Measurements from ENCODE around the gene MADD.
A peak's percentile ranks its signal among the peaks of the same experiment; 100 is the strongest.

- TF ChIP-seq, protein P1, sequence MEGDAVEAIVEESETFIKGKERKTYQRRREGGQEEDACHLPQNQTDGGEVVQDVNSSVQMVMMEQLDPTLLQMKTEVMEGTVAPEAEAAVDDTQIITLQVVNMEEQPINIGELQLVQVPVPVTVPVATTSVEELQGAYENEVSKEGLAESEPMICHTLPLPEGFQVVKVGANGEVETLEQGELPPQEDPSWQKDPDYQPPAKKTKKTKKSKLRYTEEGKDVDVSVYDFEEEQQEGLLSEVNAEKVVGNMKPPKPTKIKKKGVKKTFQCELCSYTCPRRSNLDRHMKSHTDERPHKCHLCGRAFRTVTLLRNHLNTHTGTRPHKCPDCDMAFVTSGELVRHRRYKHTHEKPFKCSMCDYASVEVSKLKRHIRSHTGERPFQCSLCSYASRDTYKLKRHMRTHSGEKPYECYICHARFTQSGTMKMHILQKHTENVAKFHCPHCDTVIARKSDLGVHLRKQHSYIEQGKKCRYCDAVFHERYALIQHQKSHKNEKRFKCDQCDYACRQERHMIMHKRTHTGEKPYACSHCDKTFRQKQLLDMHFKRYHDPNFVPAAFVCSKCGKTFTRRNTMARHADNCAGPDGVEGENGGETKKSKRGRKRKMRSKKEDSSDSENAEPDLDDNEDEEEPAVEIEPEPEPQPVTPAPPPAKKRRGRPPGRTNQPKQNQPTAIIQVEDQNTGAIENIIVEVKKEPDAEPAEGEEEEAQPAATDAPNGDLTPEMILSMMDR (IDR thresholded peaks at IDR 0.05; ENCODE audit: insufficient read depth, low read length) = no peak
- no peak for TF ChIP-seq REST (IDR thresholded peaks at IDR 0.05; ENCODE audit: insufficient replicate concordance, low read depth)
- TF ChIP-seq GABPA (IDR thresholded peaks at IDR 0.05; ENCODE audit: low read depth) = no peak
- TF ChIP-seq POLR2AphosphoS5 (IDR thresholded peaks at IDR 0.05; ENCODE audit: low read depth) = peak; percentile 64; the same call in 1 of the 2 replicates
These were observed 84.2 kb downstream of the MADD start for GRCh38 chr11:47353978-47354774.
